HG03520 (cell line): Measurements from ENCODE around the gene AUTS2.

Source experiments
- ATAC-seq: cut with Tn5 transposase; IDR thresholded peaks from one replicate; pipeline ENCODE4 v1.9.1; 2021; ENCODE audit warnings: mild to moderate bottlenecking, moderate library complexity; ENCODE audit not compliant: unreplicated experiment

AUTS2 gene

DNA sequence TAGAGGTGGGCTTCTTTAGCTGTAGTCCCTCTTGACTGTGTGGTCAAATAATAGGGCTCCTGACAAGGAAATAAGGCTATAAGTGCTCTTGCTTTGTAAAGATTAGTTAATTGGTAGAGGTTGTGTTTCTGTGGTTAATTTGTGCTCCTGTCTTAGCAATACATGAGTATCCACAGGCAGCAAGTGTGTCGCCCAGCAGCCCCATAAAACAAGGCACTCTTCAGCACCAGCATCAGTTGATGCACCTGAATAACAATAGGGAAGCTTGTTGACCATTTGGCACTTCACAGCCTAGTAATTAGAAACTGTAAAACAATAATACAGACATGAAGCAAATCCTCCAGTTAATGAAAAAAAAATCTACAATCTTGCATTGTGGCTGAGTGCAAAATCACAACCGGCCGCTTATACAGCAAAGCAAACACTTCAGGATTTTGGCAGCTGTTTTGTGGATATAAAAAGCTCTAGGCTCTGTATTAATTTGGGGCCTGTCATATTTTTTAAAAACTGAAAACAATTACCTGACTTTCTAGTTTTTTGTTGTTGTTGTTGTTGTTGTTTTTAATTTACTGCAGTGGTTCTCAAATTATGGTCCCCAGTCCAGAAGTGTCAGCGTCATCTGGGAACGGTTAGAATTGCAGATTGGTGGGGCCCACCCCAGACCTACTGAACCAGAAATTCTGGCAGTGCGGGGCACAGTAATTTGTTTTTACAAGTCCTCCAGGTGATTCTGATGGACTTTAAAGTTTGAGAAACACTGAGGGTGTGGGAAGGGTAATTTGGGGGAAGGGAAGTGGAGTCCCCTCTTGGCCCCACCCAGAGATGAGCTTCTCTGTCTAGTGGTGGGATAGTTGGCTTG lies 56.8 kb downstream of the AUTS2 start:
- ATAC-seq = no peak

DNA sequence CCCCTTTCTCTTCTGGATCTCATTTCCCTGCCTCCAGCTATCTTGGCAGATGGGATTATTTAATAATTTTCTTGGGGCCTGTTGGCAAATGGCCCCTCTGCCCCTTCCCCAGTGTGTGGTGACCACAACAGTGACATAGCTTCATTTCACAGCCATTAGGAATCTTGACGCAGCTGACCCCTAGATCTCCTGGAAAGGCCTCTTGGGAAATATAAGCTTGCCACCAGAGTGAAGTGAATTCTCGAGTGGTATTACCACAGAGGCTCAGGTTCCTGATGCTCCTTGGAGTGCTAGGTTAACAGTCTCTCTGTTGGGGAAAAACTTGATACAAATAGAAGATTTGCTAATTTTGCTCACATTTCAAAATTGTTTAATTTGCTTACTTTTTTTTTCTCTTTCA lies 57.8 kb downstream of the AUTS2 start:
- ATAC-seq = no peak

DNA sequence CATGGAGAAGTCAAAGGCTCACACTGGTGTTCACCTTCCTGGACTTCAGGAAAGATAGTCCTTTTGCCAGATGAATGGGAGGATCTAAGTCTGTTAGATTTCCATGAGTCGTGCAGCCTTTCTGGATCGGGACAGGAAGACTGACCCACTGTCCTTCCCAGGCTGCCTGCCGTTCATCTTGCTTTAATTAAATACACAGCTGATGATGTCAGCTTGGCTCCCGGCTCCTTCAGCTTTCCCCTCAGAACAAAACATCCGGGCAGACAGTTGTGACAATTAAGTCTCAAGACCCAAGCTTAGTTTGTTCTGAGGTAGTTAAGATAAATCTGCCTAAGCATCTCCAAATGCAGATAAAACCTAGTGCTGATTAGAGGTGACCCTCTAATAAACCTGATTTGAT lies 58.6 kb downstream of the AUTS2 start:
- no peak for ATAC-seq

DNA sequence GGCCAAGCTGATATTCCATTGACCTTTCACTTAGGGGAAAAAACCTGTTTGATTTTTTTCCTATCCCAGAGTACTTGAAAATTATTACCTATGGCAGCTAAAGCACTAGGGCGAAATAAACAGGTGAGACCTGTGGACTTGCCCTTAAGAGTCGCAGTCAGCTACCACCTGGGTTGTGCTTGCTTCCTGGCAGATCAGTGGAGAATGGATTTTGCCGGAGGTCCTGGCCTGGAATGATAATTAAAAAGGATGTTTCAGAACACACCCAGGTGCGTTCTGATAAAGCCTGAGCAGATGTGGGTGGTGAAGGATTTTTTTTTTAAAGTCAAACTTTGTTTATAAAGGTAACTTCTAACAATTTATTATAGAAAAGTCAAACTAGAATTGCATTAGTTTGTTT lies 59.1 kb downstream of the AUTS2 start:
- ATAC-seq = no peak

DNA sequence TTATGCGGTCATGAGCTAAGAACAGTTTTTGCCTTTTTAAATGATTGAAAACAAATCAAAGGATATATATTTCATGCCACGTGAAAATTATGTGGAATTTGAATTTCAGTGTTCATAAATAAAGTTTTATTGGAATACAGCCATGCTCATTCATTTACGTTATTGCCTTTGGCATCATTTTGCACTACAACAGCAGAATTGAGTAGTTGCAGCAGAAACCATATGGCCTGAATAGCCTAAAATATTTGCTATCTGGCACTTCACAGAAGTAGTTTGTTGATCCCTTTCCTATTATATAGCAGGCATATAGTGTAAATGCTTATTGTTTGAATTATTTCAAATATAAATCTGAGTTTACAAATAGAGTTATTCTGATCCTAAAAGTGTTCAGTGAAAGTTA lies 59.7 kb downstream of the AUTS2 start:
- ATAC-seq = no peak

DNA sequence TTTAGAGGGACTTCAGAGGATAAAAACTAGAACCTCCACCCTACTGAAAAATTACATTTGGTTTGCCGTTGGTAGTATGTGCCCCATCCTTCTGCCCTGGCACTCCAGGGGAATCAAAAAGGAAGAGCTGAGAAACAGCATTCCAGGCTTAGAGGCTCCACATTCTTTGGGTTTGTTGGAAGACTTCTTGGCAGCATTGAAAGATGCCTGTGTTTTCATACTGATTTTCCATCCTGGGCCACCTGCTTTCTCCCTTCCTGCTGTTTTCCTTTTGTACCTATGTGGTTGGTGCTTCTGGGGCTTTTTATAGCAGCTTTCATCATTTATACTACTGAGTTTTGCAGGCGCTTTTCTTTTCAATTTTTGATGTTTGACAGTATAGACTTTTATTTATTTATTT lies 61.7 kb downstream of the AUTS2 start:
- ATAC-seq = no peak

DNA sequence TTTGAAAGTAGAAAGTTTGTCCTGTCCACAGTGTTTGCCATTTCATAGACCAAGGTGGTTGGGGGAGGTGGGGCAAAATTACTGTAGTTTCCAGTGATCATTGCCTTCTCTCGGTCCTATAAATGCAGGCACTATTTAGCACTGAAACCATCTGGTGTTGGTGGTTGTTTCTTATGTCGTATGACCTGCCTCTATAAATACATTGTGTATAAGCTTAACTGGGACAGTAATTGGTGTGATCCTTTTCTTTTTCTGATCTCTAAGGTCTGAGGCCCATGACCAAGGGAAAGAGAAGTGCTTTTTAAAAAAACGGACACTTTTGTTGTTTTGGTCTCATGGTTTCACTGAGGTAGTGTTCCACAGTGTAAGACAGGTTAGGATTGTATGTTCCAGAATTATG lies 63.1 kb downstream of the AUTS2 start:
- ATAC-seq = no peak

DNA sequence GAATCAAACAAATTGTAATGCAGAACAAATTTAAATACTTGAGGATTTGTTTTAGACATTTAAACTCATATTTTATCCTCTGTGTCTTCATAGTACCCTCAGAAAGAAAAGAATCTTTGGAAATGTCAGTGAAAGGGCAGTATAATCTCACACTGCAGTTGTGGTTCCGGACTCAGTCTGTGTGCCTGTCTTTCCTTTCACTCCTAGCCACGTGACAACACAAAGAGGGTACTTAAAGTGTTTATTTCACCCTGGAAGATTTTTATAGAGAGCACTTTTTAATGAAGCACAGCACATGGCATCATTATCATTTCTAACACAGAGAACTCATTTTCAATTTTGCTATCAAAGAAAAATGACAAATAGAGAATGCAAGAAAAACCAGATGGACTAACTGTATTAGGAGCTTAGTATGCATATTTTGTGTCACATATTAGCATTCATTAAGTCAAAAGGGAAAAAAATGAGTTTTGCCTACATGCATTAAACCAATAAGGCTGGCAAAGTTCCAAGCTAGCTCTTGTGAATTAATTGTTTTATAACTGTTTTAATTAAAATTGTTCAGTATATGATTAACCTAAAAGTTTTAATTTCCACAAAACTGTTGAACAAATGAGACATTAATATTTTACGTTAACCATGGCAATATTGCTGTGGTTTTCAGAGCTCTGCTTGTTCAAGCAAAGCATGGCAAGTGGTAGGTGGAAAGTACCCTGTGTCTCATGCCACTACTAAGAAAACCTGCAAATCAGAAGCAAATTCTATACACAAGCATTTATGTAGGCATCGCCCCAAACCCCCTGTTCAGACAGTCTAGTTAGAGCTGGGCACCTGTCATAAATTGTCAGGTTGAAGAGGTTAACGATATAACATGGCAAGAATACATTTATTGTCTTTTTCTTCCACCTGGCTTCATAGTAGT lies 65.9 kb downstream of the AUTS2 start:
- ATAC-seq = no peak

DNA sequence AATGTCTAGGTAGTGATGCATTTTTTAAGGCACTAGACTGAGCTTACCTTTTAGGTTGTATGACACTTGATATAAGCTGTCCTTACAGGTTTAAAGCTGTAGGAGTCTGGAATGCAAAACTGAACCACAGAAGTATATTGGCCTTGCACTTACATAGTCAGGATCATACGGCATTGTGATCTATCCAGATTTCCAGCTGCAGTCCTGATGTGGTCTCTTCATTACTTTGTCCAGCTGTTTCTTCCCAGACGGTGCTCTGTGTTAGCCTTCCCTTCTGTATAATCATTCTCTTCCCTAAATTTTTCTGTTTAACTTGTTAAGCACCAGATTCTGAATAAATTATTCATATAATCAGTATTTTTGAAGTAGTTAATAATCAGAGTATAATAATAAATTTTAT lies 67.1 kb downstream of the AUTS2 start:
- ATAC-seq = no peak

DNA sequence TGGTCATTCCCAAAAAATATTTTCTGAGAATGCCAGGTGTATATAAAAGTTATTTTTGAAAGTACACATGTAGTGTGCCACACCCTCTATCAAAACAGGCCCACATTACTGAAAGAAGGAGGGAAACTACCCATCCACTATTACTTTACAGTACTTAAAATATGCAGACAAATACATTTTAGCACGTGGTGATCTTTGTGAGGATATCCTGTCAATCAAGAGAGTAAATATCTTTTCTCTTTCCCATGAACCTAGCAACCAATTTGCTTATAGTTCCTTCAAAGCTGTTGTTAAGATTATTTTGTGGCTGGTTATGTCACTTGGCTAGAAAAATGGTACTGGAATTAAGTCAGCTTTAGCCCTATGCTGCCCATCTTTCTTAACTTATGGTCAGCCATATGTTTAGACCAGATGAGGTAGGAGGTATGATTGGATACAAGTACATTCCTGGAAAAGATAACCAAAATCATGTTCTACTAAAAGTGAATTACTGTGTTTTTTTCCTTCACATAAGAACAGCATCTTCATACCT lies 70.1 kb downstream of the AUTS2 start:
- ATAC-seq = no peak

DNA sequence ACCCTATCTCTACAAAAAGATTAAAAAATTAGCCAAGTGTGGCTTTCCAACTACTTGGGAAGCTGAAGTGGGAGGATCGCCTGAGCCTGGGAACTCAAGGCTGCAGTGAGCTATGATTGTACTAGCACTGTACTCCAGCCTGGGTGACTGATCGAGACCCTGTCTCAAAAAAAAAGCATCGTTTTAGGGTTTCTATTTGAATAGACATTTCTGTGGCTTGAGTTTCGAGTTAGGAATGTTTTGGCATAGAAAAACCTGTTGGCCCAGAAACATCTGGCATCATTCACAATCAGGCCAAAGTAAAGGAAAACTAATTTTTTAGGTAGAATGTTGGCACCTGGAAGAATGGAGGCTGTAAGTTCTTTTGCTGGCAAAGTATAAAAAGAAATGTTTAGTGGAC lies 72.4 kb downstream of the AUTS2 start:
- ATAC-seq = no peak

DNA sequence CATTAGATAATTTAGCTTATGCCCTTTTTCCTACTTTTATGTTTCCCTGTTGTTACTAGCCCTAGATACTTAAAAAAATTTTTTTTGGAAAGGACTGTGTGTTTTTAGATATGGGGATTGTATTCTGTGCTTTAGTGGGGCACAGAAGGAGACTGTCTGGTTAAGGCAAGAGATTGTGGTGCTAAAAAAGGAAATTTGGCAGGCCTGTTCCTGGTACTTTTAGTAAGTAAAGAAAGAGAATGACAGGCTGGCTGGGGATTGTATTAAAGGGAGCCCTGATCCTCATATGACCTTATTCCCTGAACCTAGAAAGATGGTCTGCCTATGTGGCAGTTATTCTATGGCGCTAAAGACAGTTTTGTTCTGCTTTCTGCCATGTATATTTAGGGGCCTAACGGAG lies 74.8 kb downstream of the AUTS2 start:
- no peak for ATAC-seq

DNA sequence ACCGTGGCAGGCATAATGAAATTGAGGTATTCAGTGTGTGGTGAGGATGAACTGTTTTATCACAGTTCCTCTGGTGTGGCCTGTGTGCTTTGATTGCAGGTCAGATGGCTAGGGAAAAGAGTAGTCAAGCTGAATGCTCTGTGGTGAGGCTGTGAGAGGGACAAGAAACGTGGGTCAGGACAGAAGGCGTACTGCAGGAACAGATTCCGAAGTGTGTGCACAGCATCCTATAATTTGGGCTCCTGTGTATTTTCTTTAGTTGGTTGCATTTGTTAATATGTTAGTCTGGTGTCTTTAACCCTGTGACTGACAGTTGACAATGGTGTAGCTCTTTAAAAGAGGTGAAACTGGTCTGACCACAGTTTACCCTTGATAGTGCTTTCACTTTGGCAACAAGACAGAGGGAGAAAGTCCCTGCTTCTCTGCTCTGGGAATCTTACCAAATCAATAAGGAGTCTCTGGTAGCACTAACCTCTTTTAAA lies 76.5 kb downstream of the AUTS2 start:
- peak; percentile 83 for ATAC-seq

DNA sequence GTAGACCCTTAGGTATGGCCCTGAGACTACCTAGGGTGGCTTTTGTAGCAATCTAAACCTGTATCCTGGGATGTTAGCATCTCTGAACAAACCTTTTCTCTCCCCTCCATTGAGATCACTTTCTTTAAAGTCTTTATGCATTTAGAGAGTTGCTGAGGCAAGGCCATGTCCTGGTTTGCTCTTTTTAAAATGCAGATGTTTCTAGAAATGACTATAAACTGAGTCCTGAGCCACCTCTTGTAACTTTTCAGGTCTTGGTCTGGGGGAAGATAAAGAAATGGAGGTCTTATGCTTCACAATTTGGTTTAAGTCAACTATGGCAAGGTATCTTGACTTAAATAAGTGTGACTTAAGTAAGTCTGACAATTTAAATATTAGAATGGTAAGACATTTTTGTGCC lies 78.0 kb downstream of the AUTS2 start:
- ATAC-seq = no peak

DNA sequence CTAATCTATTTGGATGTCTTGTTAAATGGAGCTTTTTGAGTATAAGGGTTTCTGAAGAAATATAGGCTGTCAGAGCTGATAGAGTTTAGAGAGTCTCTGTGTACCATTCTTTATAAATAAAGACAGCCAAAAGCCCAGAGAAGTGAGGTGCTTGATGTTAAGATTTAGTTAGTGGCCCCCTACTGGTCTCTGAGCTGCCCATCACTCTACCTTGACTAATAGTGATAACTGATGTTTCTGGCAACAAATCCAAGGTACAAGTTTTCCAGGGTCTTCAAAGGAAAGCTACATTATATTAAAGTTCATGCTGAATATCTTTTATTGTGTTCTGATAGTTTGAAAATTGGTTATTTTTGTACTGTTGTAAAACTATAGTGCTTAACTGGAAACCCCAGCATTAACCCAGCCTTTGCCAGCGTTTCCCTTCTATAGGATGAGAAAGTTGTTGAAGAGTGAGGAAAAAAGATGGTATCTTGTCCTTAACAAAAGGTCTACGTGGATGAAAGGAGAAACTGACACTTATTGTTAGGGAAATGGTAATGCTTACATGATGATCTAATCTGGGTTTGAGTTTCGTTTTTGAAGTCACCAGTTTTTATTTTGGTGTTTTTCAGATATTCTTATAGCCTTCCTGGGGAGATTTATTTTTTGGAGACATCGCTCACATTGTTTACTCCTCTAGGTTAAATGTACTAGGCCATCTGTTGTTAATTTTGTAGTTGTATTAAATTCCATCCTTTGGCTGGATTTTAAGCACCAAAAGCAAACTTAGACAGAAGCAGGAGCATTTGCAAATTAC lies 79.0 kb downstream of the AUTS2 start:
- ATAC-seq = no peak

DNA sequence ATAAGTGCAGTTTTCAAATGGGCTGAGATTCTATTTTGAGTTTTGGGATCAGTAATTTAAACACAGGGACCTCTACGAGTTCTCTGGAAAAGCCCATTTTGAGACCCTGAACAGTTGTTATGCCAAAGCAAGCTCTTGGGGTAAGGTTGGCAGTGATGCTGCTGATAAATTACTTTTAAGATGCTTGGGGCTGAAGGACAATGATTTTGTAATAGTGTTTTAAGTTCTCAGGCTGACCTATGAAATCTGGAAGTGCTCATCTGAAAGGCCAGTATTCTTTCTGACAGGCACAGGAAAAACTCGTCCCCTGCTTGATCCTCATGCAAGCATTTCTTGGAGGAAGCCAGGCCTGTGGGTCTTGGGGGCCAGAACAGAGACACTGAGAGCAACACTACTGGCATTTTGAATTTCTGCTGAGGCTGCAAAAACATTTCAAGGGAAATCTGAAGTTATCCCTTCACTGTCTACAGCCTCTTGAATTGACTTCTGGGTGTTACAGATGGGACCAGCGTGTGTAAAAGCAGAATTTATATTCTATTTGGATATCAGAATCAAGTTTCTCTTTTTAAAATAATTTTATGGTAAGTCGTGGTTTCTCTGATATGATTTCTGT lies 79.7 kb downstream of the AUTS2 start:
- ATAC-seq = no peak

DNA sequence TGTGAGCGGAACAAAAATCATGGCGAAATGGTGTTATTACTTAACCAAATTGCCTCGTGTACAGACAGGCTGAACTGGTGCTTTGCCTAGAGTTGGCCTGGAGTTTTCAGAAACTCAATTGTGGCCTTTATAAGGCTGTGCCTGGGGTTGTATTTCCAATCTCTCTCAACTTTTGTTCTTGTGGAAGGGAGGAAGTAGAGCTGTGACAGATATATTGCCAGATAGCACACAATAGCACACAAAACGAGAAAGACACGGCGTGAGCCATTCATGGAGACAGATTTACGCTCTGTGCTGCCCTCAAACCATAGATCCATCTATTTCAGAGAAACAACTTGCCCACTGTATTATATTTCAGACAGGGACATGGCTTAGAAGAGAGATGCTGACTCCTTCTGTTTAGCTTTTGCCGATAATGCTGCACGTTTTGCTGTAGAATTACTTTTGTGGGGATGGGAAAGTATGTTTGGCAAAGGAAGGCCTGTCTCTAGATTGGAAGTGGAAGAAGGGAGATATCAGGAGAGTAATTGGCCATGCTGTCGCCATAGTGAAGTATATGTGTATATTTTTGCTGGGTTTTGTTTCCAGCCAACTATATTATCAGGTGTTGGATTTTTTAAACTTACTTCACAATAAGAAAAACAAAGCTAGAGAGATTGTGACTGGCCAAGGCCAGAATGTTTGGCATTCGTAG lies 80.4 kb downstream of the AUTS2 start:
- no peak for ATAC-seq

DNA sequence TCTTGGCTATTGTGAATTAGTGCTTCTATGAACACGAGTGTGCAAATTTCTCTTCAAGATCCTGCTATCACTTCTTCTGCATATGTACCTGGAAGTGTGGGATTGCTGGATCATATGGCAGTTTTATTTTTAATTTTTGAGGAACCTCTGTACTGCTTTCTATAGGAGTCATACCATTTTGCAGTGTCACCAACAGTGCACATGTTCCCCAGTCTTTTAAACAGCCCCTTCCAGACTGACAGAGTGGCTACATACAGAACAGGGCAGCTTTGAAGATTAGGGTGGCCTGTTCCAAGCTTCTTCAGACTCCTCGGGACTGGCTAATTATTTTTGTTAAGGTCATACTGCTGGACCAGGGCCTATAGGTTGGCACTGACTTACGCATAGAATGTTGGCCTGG lies 82.9 kb downstream of the AUTS2 start:
- no peak for ATAC-seq

DNA sequence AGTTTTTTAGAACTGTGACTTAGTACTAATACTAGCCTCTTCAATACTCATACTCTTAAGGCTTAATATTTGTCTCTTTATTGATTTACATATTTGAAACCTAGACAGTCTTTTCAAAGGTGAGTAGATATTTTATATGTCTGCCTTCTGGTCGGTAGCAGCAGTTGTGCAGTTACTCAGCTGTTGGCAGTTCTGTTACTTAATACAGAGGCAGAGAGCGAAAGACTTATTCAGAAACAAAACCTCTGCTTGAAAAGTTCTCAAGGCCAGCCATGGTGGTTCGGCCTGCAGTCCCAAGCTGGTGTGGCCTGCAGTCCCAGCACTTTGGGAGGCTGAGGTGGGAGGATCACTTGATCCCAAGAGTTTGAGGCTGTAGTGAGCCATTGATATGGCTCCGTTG lies 84.2 kb downstream of the AUTS2 start:
- no peak for ATAC-seq

DNA sequence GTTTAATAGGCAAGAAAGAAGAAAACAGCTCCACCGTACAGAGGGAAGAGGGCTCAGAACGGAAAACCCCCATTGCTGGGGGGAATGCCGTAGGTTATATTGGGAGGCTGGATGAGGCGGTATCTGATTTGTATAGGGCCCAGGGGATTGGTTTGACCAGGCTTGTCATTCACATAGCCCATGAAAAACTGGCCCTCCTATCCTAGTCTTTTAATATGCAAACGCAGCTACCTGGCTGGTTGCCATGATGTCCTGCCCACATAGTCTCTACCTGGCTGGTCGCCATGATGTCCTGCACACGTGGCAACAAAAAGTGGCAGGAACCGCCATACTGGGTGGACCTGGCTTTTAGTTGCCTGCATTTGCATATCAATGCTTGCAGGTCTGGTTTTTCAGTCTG lies 84.7 kb downstream of the AUTS2 start:
- no peak for ATAC-seq
